UCSD-AML1 (cell line): ENCODE results near the gene HOXD3.

Experiments
- DNase-seq: peaks from one replicate; lab custom pipeline; 2025; ENCODE audit not compliant: unreplicated experiment; lab: John Stamatoyannopoulos, UW

Gene HOXD3

GRCh38 chr2:176156807-176157498 is at the start of gene HOXD3:
Gene HOXD3, plus strand, starts transcription at chr2:176157307. Its CDS starts 11,808 bp downstream, at chr2:176169115.
- no peak for DNase-seq

GRCh38 chr2:176107731-176108181 is 49.4 kb upstream of the HOXD3 start:
- DNase-seq, result no peak

GRCh38 chr2:176109192-176109901 is 47.8 kb upstream of the HOXD3 start:
- no peak for DNase-seq

GRCh38 chr2:176109946-176110345 is 47.2 kb upstream of the HOXD3 start:
- DNase-seq, result no peak

- DNase-seq, result no peak
Observed at GRCh38 chr2:176110415-176111308, 46.4 kb upstream of the HOXD3 start.

GRCh38 chr2:176111309-176111663 is 45.8 kb upstream of the HOXD3 start:
- DNase-seq, result peak; percentile 38

GRCh38 chr2:176111846-176112374 is 45.2 kb upstream of the HOXD3 start:
- no peak for DNase-seq

- no peak for DNase-seq
Observed at GRCh38 chr2:176112375-176113302, 44.5 kb upstream of the HOXD3 start.

- DNase-seq, result no peak
Observed at GRCh38 chr2:176114120-176114929, 42.8 kb upstream of the HOXD3 start.

GRCh38 chr2:176114930-176115625 is 42.0 kb upstream of the HOXD3 start:
- no peak for DNase-seq

GRCh38 chr2:176115883-176116813 is 41.0 kb upstream of the HOXD3 start, which contains the start of gene HOXD10:
Gene HOXD10, plus strand, starts transcription at chr2:176116778. Its CDS starts 56 bp downstream, at chr2:176116834.
- no peak for DNase-seq

- no peak for DNase-seq
Observed at GRCh38 chr2:176117162-176117822, 39.8 kb upstream of the HOXD3 start.

GRCh38 chr2:176117823-176118371 is 39.2 kb upstream of the HOXD3 start:
- no peak for DNase-seq

GRCh38 chr2:176118601-176119339 is 38.3 kb upstream of the HOXD3 start:
- peak; percentile 24 for DNase-seq

- no peak for DNase-seq
Observed at GRCh38 chr2:176120364-176121189, 36.5 kb upstream of the HOXD3 start.
